Activated gamma-delta T cell (primary cell): Measurements from ENCODE around the gene AGBL1.

Experiments used
- DNase-seq: peaks from one replicate; lab custom pipeline; 2025; lab: John Stamatoyannopoulos, UW

Gene AGBL1

GRCh38 chr15:86163816-86164215 lies 84.1 kb downstream of the AGBL1 start:
- DNase-seq = no peak

- DNase-seq = no peak
These were observed 84.7 kb downstream of the AGBL1 start for GRCh38 chr15:86164232-86164898.

GRCh38 chr15:86165265-86166211 lies 85.9 kb downstream of the AGBL1 start:
- DNase-seq = no peak

GRCh38 chr15:86167841-86168240 lies 88.2 kb downstream of the AGBL1 start:
- DNase-seq = no peak

- DNase-seq = no peak
These were observed 99.2 kb downstream of the AGBL1 start for GRCh38 chr15:86178845-86179244.

GRCh38 chr15:86183596-86184491 lies 104.2 kb downstream of the AGBL1 start:
- no peak for DNase-seq

- DNase-seq = no peak
These were observed 114.2 kb downstream of the AGBL1 start for GRCh38 chr15:86193716-86194380.

GRCh38 chr15:86197770-86198169 lies 118.1 kb downstream of the AGBL1 start:
- no peak for DNase-seq

- no peak for DNase-seq
These were observed 119.9 kb downstream of the AGBL1 start for GRCh38 chr15:86199467-86200145.

GRCh38 chr15:86201313-86202008 lies 121.8 kb downstream of the AGBL1 start:
- DNase-seq = no peak

GRCh38 chr15:86203462-86203861 lies 123.8 kb downstream of the AGBL1 start:
- no peak for DNase-seq

GRCh38 chr15:86205096-86205495 lies 125.4 kb downstream of the AGBL1 start:
- DNase-seq = no peak

GRCh38 chr15:86213420-86213819 lies 133.7 kb downstream of the AGBL1 start:
- DNase-seq = no peak

GRCh38 chr15:86213888-86214287 lies 134.2 kb downstream of the AGBL1 start:
- no peak for DNase-seq

- no peak for DNase-seq
These were observed 141.4 kb downstream of the AGBL1 start for GRCh38 chr15:86221119-86221518.

- no peak for DNase-seq
These were observed 149.6 kb downstream of the AGBL1 start for GRCh38 chr15:86229306-86229705.

- no peak for DNase-seq
These were observed 150.3 kb downstream of the AGBL1 start for GRCh38 chr15:86229936-86230335.

- no peak for DNase-seq
These were observed 152.4 kb downstream of the AGBL1 start for GRCh38 chr15:86231864-86232721.

GRCh38 chr15:86235667-86236066 lies 156.0 kb downstream of the AGBL1 start:
- no peak for DNase-seq
